Mononuclear cell (primary cell): ENCODE results near the gene B3GNT3. TPM values are rescaled to one million over a fixed set of nuclear protein-coding genes. Genes with fewer than 3 reads are reported as not detected.

ENCODE experiments used
- H3K27me3 ChIP-seq: 2 replicates; pipeline ENCODE4 v1.6.0; 2011; ENCODE audit warnings: low read length, control low read depth; ENCODE audit not compliant: insufficient read depth
- H3K4me1 ChIP-seq: 2 replicates; pipeline ENCODE4 v1.5.1; 2011; ENCODE audit warnings: mild to moderate bottlenecking, low read length, control low read depth; ENCODE audit not compliant: insufficient read depth
- H3K4me3 ChIP-seq: 2 replicates; pipeline ENCODE4 v1.5.1; 2011; ENCODE audit warnings: mild to moderate bottlenecking, low read length, moderate library complexity
- H3K9me3 ChIP-seq: 2 replicates; pipeline ENCODE4 v1.5.1; 2011; ENCODE audit warnings: low read depth, mild to moderate bottlenecking, control low read depth, low read length
- total RNA-seq: library from RNA; depleted of rRNA; stranded (reverse); fragments of >200 nt; gene quantifications from one replicate; pipeline ENCODE4 v1.2.3, GENCODE V29; 2012

Gene B3GNT3
- total RNA-seq, 1 donor, result 0.10 TPM

- Histone ChIP-seq H3K4me3 (peak within 1 kb of the TSS; percentile 56), H3K4me1 (peaks cover 85% of the 10 kb centered on the region), H3K9me3 (no peaks in the 10 kb centered on the region), H3K27me3 (no peaks in the 10 kb centered on the region)
Measured at GRCh38 chr19:17847538-17848366, 52.8 kb downstream of the B3GNT3 start, which contains the start of gene JAK3. TSS of gene JAK3 (minus strand) at chr19:17847982. CDS start at chr19:17844417, 3,565 bp downstream.

- Histone ChIP-seq H3K4me3 (no peak overlapping the region), H3K27me3 (no peaks in the 10 kb centered on the region), H3K9me3 (no peaks in the 10 kb centered on the region), H3K4me1 (peaks cover 76% of the 10 kb centered on the region)
Measured at GRCh38 chr19:17848595-17849292, 53.8 kb downstream of the B3GNT3 start.

- Histone ChIP-seq H3K9me3 (no peaks in the 10 kb centered on the region), H3K4me3 (no peak overlapping the region), H3K4me1 (peaks cover 33% of the 10 kb centered on the region), H3K27me3 (no peaks in the 10 kb centered on the region)
Measured at GRCh38 chr19:17854061-17854460, 59.1 kb downstream of the B3GNT3 start.

- Histone ChIP-seq H3K4me1 (peaks cover 26% of the 10 kb centered on the region), H3K9me3 (no peaks in the 10 kb centered on the region), H3K27me3 (no peaks in the 10 kb centered on the region), H3K4me3 (no peak overlapping the region)
Measured at GRCh38 chr19:17855280-17856152, 60.6 kb downstream of the B3GNT3 start.

GRCh38 chr19:17859533-17860330, 64.8 kb downstream of the B3GNT3 start, which contains the start of gene RPL18A:
TSS of gene RPL18A (plus strand) at chr19:17859910. CDS start at chr19:17859957, 47 bp downstream.
- Histone ChIP-seq H3K9me3 (no peaks in the 10 kb centered on the region), H3K27me3 (no peaks in the 10 kb centered on the region), H3K4me1 (peaks cover 25% of the 10 kb centered on the region), H3K4me3 (peak within 1 kb of the TSS; percentile 99)

- H3K27me3 ChIP-seq, result no peaks in the 10 kb centered on the region
- H3K4me3 ChIP-seq, result peak overlapping the region; percentile 99
- no peaks in the 10 kb centered on the region for H3K9me3 ChIP-seq
- H3K4me1 ChIP-seq, result peaks cover 22% of the 10 kb centered on the region
Measured at GRCh38 chr19:17860331-17860992, 65.5 kb downstream of the B3GNT3 start.

- Histone ChIP-seq H3K4me3 (peak overlapping the region; percentile 99), H3K9me3 (no peaks in the 10 kb centered on the region), H3K4me1 (peaks cover 21% of the 10 kb centered on the region), H3K27me3 (no peaks in the 10 kb centered on the region)
Measured at GRCh38 chr19:17860993-17861360, 66.0 kb downstream of the B3GNT3 start.

GRCh38 chr19:17861542-17862402, 66.8 kb downstream of the B3GNT3 start:
- H3K9me3 ChIP-seq, result no peaks in the 10 kb centered on the region
- no peak overlapping the region for H3K4me3 ChIP-seq
- H3K4me1 ChIP-seq, result peaks cover 21% of the 10 kb centered on the region
- H3K27me3 ChIP-seq, result no peaks in the 10 kb centered on the region

GRCh38 chr19:17862711-17863519, 68.0 kb downstream of the B3GNT3 start:
- H3K4me1 ChIP-seq, result peaks cover 21% of the 10 kb centered on the region
- H3K9me3 ChIP-seq, result no peaks in the 10 kb centered on the region
- no peak overlapping the region for H3K4me3 ChIP-seq
- no peaks in the 10 kb centered on the region for H3K27me3 ChIP-seq

Other genes starting within 250 kb of the B3GNT3 start
- gene COLGALT1, start 239.5 kb upstream of the B3GNT3 start, total RNA-seq, result 25.3 TPM
- gene UNC13A, start 106.8 kb upstream of the B3GNT3 start, total RNA-seq, result under 0.01 TPM
- gene MAP1S, start 75.7 kb upstream of the B3GNT3 start, total RNA-seq, result 18.8 TPM
- 24.1 TPM for gene FCHO1, start 43.7 kb upstream of the B3GNT3 start, total RNA-seq
- 0.52 TPM for gene INSL3, start 26.4 kb downstream of the B3GNT3 start, total RNA-seq
- gene JAK3, start 52.8 kb downstream of the B3GNT3 start, total RNA-seq, result 61.1 TPM
- 1,903 TPM for gene RPL18A, start 64.8 kb downstream of the B3GNT3 start, total RNA-seq
- gene SLC5A5, start 76.8 kb downstream of the B3GNT3 start, total RNA-seq, result 0.21 TPM
- 13.2 TPM for gene CCDC124, start 137.9 kb downstream of the B3GNT3 start, total RNA-seq
- under 0.01 TPM for gene KCNN1, start 172.0 kb downstream of the B3GNT3 start, total RNA-seq
- 123 TPM for gene ARRDC2, start 213.0 kb downstream of the B3GNT3 start, total RNA-seq